ENCODE measurements around the gene STRIP2.

STRIP2 gene

DNA sequence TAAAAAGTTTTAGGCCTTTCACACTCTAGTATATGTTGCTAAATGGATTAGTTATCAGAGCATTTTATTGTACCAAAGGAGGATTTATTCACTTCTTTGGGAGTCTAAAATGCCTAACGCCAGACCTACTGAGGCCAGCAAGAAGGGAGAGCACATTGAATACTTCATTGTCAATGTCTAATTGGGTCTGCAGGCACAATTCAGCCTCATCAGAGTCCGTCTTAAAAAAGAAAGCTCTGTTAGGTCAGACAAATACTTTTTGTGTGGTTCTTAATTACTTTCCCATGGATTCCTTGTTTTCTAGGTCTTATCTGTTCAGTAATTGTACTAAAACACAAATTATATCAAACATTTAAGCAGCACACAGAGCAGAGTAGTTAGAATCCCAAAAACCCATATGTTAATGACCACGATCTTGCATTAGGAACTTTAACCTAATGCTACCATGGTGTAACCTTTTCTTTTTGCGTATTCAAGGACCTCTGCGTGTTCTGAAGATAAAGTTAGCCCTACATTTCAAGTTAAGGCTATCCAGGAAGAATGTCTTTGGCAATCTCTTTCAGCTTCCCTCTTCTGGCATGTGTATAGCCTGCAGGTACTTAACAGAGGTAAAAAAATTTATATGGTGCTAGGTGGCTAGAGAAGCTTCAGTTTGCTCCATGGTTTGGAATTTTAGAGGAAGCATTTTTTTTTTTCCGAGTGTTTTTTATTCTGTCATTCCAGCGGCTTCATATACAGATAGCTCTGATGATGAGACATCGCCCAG, 45.7 kb upstream of the STRIP2 start:
- no peak for TF ChIP-seq ZNF8 (CRISPR knock-in tag; IDR thresholded peaks at IDR 0.05)
- TF ChIP-seq ZFP30 (CRISPR knock-in tag; IDR thresholded peaks at IDR 0.05): no peak
- TF ChIP-seq RARB (CRISPR knock-in tag; IDR thresholded peaks at IDR 0.05): no peak
- TF ChIP-seq CSDC2 (CRISPR knock-in tag; IDR thresholded peaks at IDR 0.05): no peak
- no peak for TF ChIP-seq BACH2 (CRISPR knock-in tag; IDR thresholded peaks at IDR 0.05; ENCODE audit: borderline replicate concordance)
- no peak for TF ChIP-seq SNAI2 (CRISPR knock-in tag; IDR thresholded peaks at IDR 0.05)
- TF ChIP-seq TCF4 (CRISPR knock-in tag; IDR thresholded peaks at IDR 0.05; ENCODE audit: borderline replicate concordance): no peak
- no peak for TF ChIP-seq ZC3H10 (CRISPR knock-in tag; IDR thresholded peaks at IDR 0.05)
- TF ChIP-seq ESRRG (CRISPR knock-in tag; IDR thresholded peaks at IDR 0.05): no peak
- no peak for TF ChIP-seq PPARA (CRISPR knock-in tag; IDR thresholded peaks at IDR 0.05; ENCODE audit: borderline replicate concordance)
- no peak for TF ChIP-seq TOX (CRISPR knock-in tag; IDR thresholded peaks at IDR 0.05; ENCODE audit: borderline replicate concordance)
- no peak for TF ChIP-seq PATZ1 (CRISPR knock-in tag; IDR thresholded peaks at IDR 0.05; ENCODE audit: borderline replicate concordance)
- no peak for TF ChIP-seq ZNF565 (CRISPR knock-in tag; conservative IDR thresholded peaks at IDR 0.05; ENCODE audit: low read depth)
- TF ChIP-seq OSR1 (CRISPR knock-in tag; IDR thresholded peaks at IDR 0.05): no peak
- TF ChIP-seq GLIS3 (CRISPR knock-in tag; IDR thresholded peaks at IDR 0.05): no peak
- no peak for TF ChIP-seq ARNTL (CRISPR knock-in tag; IDR thresholded peaks at IDR 0.05; ENCODE audit: borderline replicate concordance, low read depth)

DNA sequence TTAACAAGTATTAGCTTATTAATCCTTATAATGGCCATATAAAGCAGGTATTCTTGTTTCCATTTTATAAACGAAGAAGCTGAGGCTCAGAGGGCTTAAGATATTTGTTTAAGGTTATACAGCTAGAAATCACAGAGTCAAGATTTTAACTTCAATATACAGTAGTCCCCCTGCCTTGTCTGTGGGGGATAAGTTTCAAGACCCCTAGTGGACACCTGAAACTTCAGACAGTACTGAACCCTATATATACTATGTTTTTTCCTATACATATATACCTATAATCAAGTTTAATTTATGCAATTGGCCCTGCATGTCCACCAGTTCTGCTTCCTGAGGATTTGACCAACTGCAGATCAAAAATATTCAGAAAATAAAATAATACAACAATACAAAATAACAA, 44.4 kb upstream of the STRIP2 start:
- ATAC-seq: no peak
- TF ChIP-seq ZFP3 (CRISPR knock-in tag; IDR thresholded peaks at IDR 0.05): no peak
- no peak for TF ChIP-seq TCF4 (CRISPR knock-in tag; IDR thresholded peaks at IDR 0.05; ENCODE audit: borderline replicate concordance)
- no peak for TF ChIP-seq ARNTL (CRISPR knock-in tag; IDR thresholded peaks at IDR 0.05; ENCODE audit: borderline replicate concordance, low read depth)
- TF ChIP-seq CSDC2 (CRISPR knock-in tag; IDR thresholded peaks at IDR 0.05): no peak
- TF ChIP-seq TSHZ2 (CRISPR knock-in tag; IDR thresholded peaks at IDR 0.05): no peak
- TF ChIP-seq ZNF70 (CRISPR knock-in tag; IDR thresholded peaks at IDR 0.05): no peak
- TF ChIP-seq SNAI2 (CRISPR knock-in tag; IDR thresholded peaks at IDR 0.05): no peak
- no peak for TF ChIP-seq ZFP30 (CRISPR knock-in tag; IDR thresholded peaks at IDR 0.05)
- TF ChIP-seq PPARA (CRISPR knock-in tag; IDR thresholded peaks at IDR 0.05; ENCODE audit: borderline replicate concordance): no peak
- TF ChIP-seq BACH2 (CRISPR knock-in tag; IDR thresholded peaks at IDR 0.05; ENCODE audit: borderline replicate concordance): no peak
- TF ChIP-seq GLIS3 (CRISPR knock-in tag; IDR thresholded peaks at IDR 0.05): no peak
- no peak for TF ChIP-seq OSR1 (CRISPR knock-in tag; IDR thresholded peaks at IDR 0.05)
- TF ChIP-seq ZNF8 (CRISPR knock-in tag; IDR thresholded peaks at IDR 0.05): no peak
- TF ChIP-seq PATZ1 (CRISPR knock-in tag; IDR thresholded peaks at IDR 0.05; ENCODE audit: borderline replicate concordance): no peak
- no peak for TF ChIP-seq TOX (CRISPR knock-in tag; IDR thresholded peaks at IDR 0.05; ENCODE audit: borderline replicate concordance)
- TF ChIP-seq, protein P1, sequence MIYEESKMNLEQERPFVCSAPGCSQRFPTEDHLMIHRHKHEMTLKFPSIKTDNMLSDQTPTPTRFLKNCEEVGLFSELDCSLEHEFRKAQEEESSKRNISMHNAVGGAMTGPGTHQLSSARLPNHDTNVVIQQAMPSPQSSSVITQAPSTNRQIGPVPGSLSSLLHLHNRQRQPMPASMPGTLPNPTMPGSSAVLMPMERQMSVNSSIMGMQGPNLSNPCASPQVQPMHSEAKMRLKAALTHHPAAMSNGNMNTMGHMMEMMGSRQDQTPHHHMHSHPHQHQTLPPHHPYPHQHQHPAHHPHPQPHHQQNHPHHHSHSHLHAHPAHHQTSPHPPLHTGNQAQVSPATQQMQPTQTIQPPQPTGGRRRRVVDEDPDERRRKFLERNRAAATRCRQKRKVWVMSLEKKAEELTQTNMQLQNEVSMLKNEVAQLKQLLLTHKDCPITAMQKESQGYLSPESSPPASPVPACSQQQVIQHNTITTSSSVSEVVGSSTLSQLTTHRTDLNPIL (CRISPR knock-in tag; IDR thresholded peaks at IDR 0.05; ENCODE audit: low read depth): no peak
- TF ChIP-seq ISL1 (CRISPR knock-in tag; IDR thresholded peaks at IDR 0.05): no peak
- TF ChIP-seq ZNF565 (CRISPR knock-in tag; conservative IDR thresholded peaks at IDR 0.05; ENCODE audit: low read depth): no peak
- no peak for TF ChIP-seq POU6F1 (CRISPR knock-in tag; IDR thresholded peaks at IDR 0.05; ENCODE audit: borderline replicate concordance, low read depth)
- no peak for TF ChIP-seq ZC3H10 (CRISPR knock-in tag; IDR thresholded peaks at IDR 0.05)

More for the DNA sequence above, 45.7 kb upstream of the STRIP2 start:
- no peak for ATAC-seq
